OCI-LY3 (cell line): ENCODE measurements around the gene PAQR9.

Source experiments
- H2AFZ ChIP-seq: fragments of 200-600, 300-600 bp; shearing (Covaris generic); 2 replicates; pipeline ENCODE4 v1.6.0; 2014; ENCODE audit warnings: antibody characterized with exemption, low read depth, low read length
- H3K27ac ChIP-seq: fragments of 200-600, 300-600 bp; sonication (generic); 2 replicates; pipeline ENCODE4 v1.5.1; 2014; ENCODE audit warnings: mild to moderate bottlenecking, low read length, moderate library complexity, mixed read lengths
- H3K27me3 ChIP-seq: fragments of 200-600, 300-600 bp; sonication (generic); 2 replicates; pipeline ENCODE4 v1.6.1; 2014; ENCODE audit warnings: low read depth, low read length, mixed read lengths
- H3K36me3 ChIP-seq: fragments of 200-600, 300-600 bp; sonication (generic); replicated peaks from 2 replicates; pipeline ENCODE3; 2014; ENCODE audit warnings: low read depth, low read length, mixed read lengths
- H3K4me1 ChIP-seq: fragments of 300-600, 200-600 bp; sonication (generic); 2 replicates; pipeline ENCODE4 v1.6.1; 2014; ENCODE audit warnings: low read length, mixed read lengths
- H3K4me2 ChIP-seq: fragments of 200-600, 300-600 bp; sonication (generic); 2 replicates; pipeline ENCODE4 v1.6.1; 2014; ENCODE audit warnings: low read length, mixed read lengths
- H3K4me3 ChIP-seq: fragments of 300-600, 200-600 bp; sonication (generic); 2 replicates; pipeline ENCODE4 v1.5.1; 2014; ENCODE audit warnings: antibody characterized with exemption, mild to moderate bottlenecking, low read length, moderate library complexity
- H3K79me2 ChIP-seq: fragments of 300-600, 200-600 bp; shearing (Covaris generic); 2 replicates; pipeline ENCODE4 v1.6.1; 2014; ENCODE audit warnings: mild to moderate bottlenecking, low read length, mixed read lengths
- H3K9ac ChIP-seq: fragments of 300-600, 200-600 bp; shearing (Covaris generic); 2 replicates; pipeline ENCODE4 v1.6.0; 2014; ENCODE audit warnings: mild to moderate bottlenecking, low read length, moderate library complexity
- H3K9me3 ChIP-seq: fragments of 200-600, 300-600 bp; shearing (Covaris generic); 2 replicates; pipeline ENCODE4 v1.6.1; 2014; ENCODE audit warnings: low read length, mixed read lengths; ENCODE audit not compliant: insufficient read depth
- H4K20me1 ChIP-seq: fragments of 200-600, 300-600 bp; sonication (generic); 2 replicates; pipeline ENCODE4 v1.6.1; 2016; ENCODE audit warnings: low read length, mixed read lengths; ENCODE audit not compliant: insufficient read depth
- CTCF ChIP-seq: fragments of 200-600, 300-600 bp; sonication (generic); IDR thresholded peaks from 2 replicates; pipeline ENCODE4 v1.5.1; 2014; ENCODE audit warnings: antibody characterized with exemption, low read length, low read depth
- EZH2phosphoT487 ChIP-seq: fragments of 200-600 bp; shearing (Covaris generic); IDR thresholded peaks from 2 replicates; pipeline ENCODE4 v1.6.1; 2018; ENCODE audit warnings: antibody characterized with exemption, mixed run types, low read depth

The PAQR9 gene

GRCh38 chr3:142982038-142982773, 18.7 kb upstream of the PAQR9 start:
- no peaks in the 10 kb centered on the region for H3K79me2 ChIP-seq
- H3K9ac ChIP-seq = no peak overlapping the region
- peaks cover 1% of the 10 kb centered on the region for H3K4me1 ChIP-seq
- no peaks in the 10 kb centered on the region for H4K20me1 ChIP-seq
- no peak overlapping the region for H3K4me2 ChIP-seq
- no peak overlapping the region for H2AFZ ChIP-seq
- H3K27ac ChIP-seq = no peak overlapping the region
- no peak overlapping the region for H3K4me3 ChIP-seq
- TF ChIP-seq EZH2phosphoT487 = no peak
- no peak for TF ChIP-seq CTCF
- H3K9me3 ChIP-seq = no peaks in the 10 kb centered on the region
- no peaks in the 10 kb centered on the region for H3K36me3 ChIP-seq
- peaks cover 5% of the 10 kb centered on the region; the same call in 1 of the 2 replicates for H3K27me3 ChIP-seq

DNA sequence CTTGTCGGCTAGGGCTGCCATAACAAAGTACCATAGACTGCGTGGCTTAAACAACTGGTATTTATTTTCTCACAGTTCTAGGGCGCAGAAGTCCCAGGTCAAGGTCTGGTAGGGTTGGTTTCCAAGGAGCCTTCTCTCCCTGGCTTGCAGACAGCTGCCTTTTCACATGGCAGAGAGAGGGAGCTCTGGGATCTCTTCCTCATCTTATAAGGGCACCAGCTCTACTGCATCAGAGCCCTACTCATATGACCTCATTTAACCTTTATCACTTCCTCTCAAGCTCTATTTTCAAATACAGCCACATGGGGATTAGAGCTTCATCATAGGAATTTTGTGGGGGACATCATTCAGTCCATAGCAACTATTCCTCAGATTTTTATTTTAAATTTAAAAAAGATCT, 17.6 kb upstream of the PAQR9 start:
- no peaks in the 10 kb centered on the region for H3K4me1 ChIP-seq
- H2AFZ ChIP-seq = no peak overlapping the region
- H3K27me3 ChIP-seq = peaks cover 5% of the 10 kb centered on the region; the same call in 1 of the 2 replicates
- H3K4me3 ChIP-seq = no peak overlapping the region
- no peak overlapping the region for H3K27ac ChIP-seq
- no peak overlapping the region for H3K4me2 ChIP-seq
- no peak overlapping the region for H3K9ac ChIP-seq
- H4K20me1 ChIP-seq = no peaks in the 10 kb centered on the region
- no peaks in the 10 kb centered on the region for H3K36me3 ChIP-seq
- H3K9me3 ChIP-seq = no peaks in the 10 kb centered on the region
- no peak for TF ChIP-seq EZH2phosphoT487
- TF ChIP-seq CTCF = no peak
- H3K79me2 ChIP-seq = no peaks in the 10 kb centered on the region

- H4K20me1 ChIP-seq = no peaks in the 10 kb centered on the region
- no peak overlapping the region for H3K27ac ChIP-seq
- no peaks in the 10 kb centered on the region for H3K4me1 ChIP-seq
- no peak overlapping the region for H3K4me3 ChIP-seq
- no peaks in the 10 kb centered on the region for H3K36me3 ChIP-seq
- TF ChIP-seq EZH2phosphoT487 (no peak), CTCF (no peak)
- no peak overlapping the region for H3K4me2 ChIP-seq
- no peaks in the 10 kb centered on the region for H3K9me3 ChIP-seq
- no peak overlapping the region for H2AFZ ChIP-seq
- H3K9ac ChIP-seq = no peak overlapping the region
- H3K79me2 ChIP-seq = no peaks in the 10 kb centered on the region
- H3K27me3 ChIP-seq = peaks cover 5% of the 10 kb centered on the region; the same call in 1 of the 2 replicates
These were observed 13.9 kb upstream of the PAQR9 start for GRCh38 chr3:142977399-142977728.

- no peaks in the 10 kb centered on the region for H3K4me1 ChIP-seq
- H3K79me2 ChIP-seq = no peaks in the 10 kb centered on the region
- no peak overlapping the region for H3K4me3 ChIP-seq
- TF ChIP-seq CTCF = no peak
- no peaks in the 10 kb centered on the region for H3K36me3 ChIP-seq
- no peak overlapping the region for H3K4me2 ChIP-seq
- no peaks in the 10 kb centered on the region for H4K20me1 ChIP-seq
- H3K27ac ChIP-seq = no peak overlapping the region
- H2AFZ ChIP-seq = no peak overlapping the region
- H3K9me3 ChIP-seq = no peaks in the 10 kb centered on the region
- peaks cover 5% of the 10 kb centered on the region; the same call in 1 of the 2 replicates for H3K27me3 ChIP-seq
- no peak overlapping the region for H3K9ac ChIP-seq
These were observed 13.3 kb upstream of the PAQR9 start for GRCh38 chr3:142976621-142977398.
